ENCODE results near the gene ATPAF1.

The ATPAF1 gene

GRCh38 chr1:46684670-46685069 lies 16.5 kb upstream of the ATPAF1 start:
- Histone ChIP-seq H3K9me3 (ENCODE audit: insufficient read depth, low read length) (no peaks in the 10 kb centered on the region), H3K4me2 (ENCODE audit: low read length) (no peak overlapping the region), H4K20me1 (ENCODE audit: insufficient read depth, low read length) (no peaks in the 10 kb centered on the region), H3K9ac (ENCODE audit: low read length) (no peak overlapping the region), H3K27ac (ENCODE audit: low read length) (no peak overlapping the region), H2AFZ (ENCODE audit: low read depth, low read length) (no peak overlapping the region), H3K79me2 (ENCODE audit: low read length) (no peaks in the 10 kb centered on the region), H3K4me1 (ENCODE audit: low read length) (no peaks in the 10 kb centered on the region), H3K27me3 (ENCODE audit: low read depth, low read length) (no peaks in the 10 kb centered on the region), H3K4me3 (ENCODE audit: low read length) (no peak overlapping the region), H3K36me3 (replicated peaks; ENCODE audit: low read depth, low read length) (peaks cover 37% of the 10 kb centered on the region)
- TF ChIP-seq CTCF (IDR thresholded peaks at IDR 0.05; ENCODE audit: low read depth, low read length) (no peak), EZH2phosphoT487 (IDR thresholded peaks at IDR 0.05; ENCODE audit: low read depth) (no peak)

- Histone ChIP-seq H3K9ac (ENCODE audit: low read length) (no peak overlapping the region), H3K27me3 (ENCODE audit: low read depth, low read length) (no peaks in the 10 kb centered on the region), H2AFZ (ENCODE audit: low read depth, low read length) (no peak overlapping the region), H3K4me1 (ENCODE audit: low read length) (no peaks in the 10 kb centered on the region), H3K79me2 (ENCODE audit: low read length) (no peaks in the 10 kb centered on the region), H3K9me3 (ENCODE audit: insufficient read depth, low read length) (no peaks in the 10 kb centered on the region), H4K20me1 (ENCODE audit: insufficient read depth, low read length) (no peaks in the 10 kb centered on the region), H3K4me3 (ENCODE audit: low read length) (no peak overlapping the region), H3K27ac (ENCODE audit: low read length) (no peak overlapping the region), H3K36me3 (replicated peaks; ENCODE audit: low read depth, low read length) (peaks cover 28% of the 10 kb centered on the region), H3K4me2 (ENCODE audit: low read length) (no peak overlapping the region)
- TF ChIP-seq EZH2phosphoT487 (IDR thresholded peaks at IDR 0.05; ENCODE audit: low read depth) (no peak), CTCF (IDR thresholded peaks at IDR 0.05; ENCODE audit: low read depth, low read length) (no peak)
Measured at GRCh38 chr1:46682064-46682463, 13.9 kb upstream of the ATPAF1 start.

GRCh38 chr1:46681333-46682034 lies 13.3 kb upstream of the ATPAF1 start:
- H3K4me3 ChIP-seq (ENCODE audit: low read length), result no peak overlapping the region
- H3K79me2 ChIP-seq (ENCODE audit: low read length), result no peaks in the 10 kb centered on the region
- TF ChIP-seq EZH2phosphoT487 (IDR thresholded peaks at IDR 0.05; ENCODE audit: low read depth), result no peak
- TF ChIP-seq CTCF (IDR thresholded peaks at IDR 0.05; ENCODE audit: low read depth, low read length), result no peak
- H3K9me3 ChIP-seq (ENCODE audit: insufficient read depth, low read length), result no peaks in the 10 kb centered on the region
- H3K36me3 ChIP-seq (replicated peaks; ENCODE audit: low read depth, low read length), result peaks cover 30% of the 10 kb centered on the region
- no peaks in the 10 kb centered on the region for H3K4me1 ChIP-seq (ENCODE audit: low read length)
- H2AFZ ChIP-seq (ENCODE audit: low read depth, low read length), result no peak overlapping the region
- H3K9ac ChIP-seq (ENCODE audit: low read length), result no peak overlapping the region
- H3K27ac ChIP-seq (ENCODE audit: low read length), result no peak overlapping the region
- H3K27me3 ChIP-seq (ENCODE audit: low read depth, low read length), result no peaks in the 10 kb centered on the region
- H3K4me2 ChIP-seq (ENCODE audit: low read length), result no peak overlapping the region
- H4K20me1 ChIP-seq (ENCODE audit: insufficient read depth, low read length), result no peaks in the 10 kb centered on the region

GRCh38 chr1:46679789-46680573 lies 11.8 kb upstream of the ATPAF1 start:
- no peaks in the 10 kb centered on the region for H3K27me3 ChIP-seq (ENCODE audit: low read depth, low read length)
- H3K4me1 ChIP-seq (ENCODE audit: low read length), result no peaks in the 10 kb centered on the region
- no peak overlapping the region for H3K4me2 ChIP-seq (ENCODE audit: low read length)
- H3K27ac ChIP-seq (ENCODE audit: low read length), result no peak overlapping the region
- no peaks in the 10 kb centered on the region for H3K9me3 ChIP-seq (ENCODE audit: insufficient read depth, low read length)
- TF ChIP-seq EZH2phosphoT487 (IDR thresholded peaks at IDR 0.05; ENCODE audit: low read depth), result no peak
- no peak for TF ChIP-seq CTCF (IDR thresholded peaks at IDR 0.05; ENCODE audit: low read depth, low read length)
- H3K9ac ChIP-seq (ENCODE audit: low read length), result no peak overlapping the region
- no peaks in the 10 kb centered on the region for H4K20me1 ChIP-seq (ENCODE audit: insufficient read depth, low read length)
- no peak overlapping the region for H2AFZ ChIP-seq (ENCODE audit: low read depth, low read length)
- no peak overlapping the region for H3K4me3 ChIP-seq (ENCODE audit: low read length)
- H3K36me3 ChIP-seq (replicated peaks; ENCODE audit: low read depth, low read length), result peaks cover 27% of the 10 kb centered on the region
- H3K79me2 ChIP-seq (ENCODE audit: low read length), result no peaks in the 10 kb centered on the region
